K562 (cell line): ENCODE data around the gene CCDC174. TPM values are rescaled to one million over a fixed set of nuclear protein-coding genes. Genes with fewer than 3 reads are reported as not detected.
A peak's percentile ranks its signal among the peaks of the same experiment; 100 is the strongest.

Experiments
- ATAC-seq: fragments of 200-7000 bp; cut with Tn5 transposase; 3 replicates; pipeline ENCODE4 v1.9.1; 2020; ENCODE audit warnings: moderate library complexity
- BruUV-seq: library from RNA; stranded (reverse); fragments of 400-500 nt; replicated peaks from 2 replicates; lab custom pipeline; 2021; lab: Mats Ljungman, UMichigan
- CTCF ChIA-PET: fragments of 300-600 bp; formaldehyde crosslinking; extraction: SDS; loops from one replicate; lab custom pipeline; 2021; ENCODE audit warnings: low intra/inter-chr PET ratio; lab: Yijun Ruan, JAX
- POLR2A ChIA-PET: fragments of 300-600, 350-650 bp; sonication (Branson Sonifier 250); formaldehyde crosslinking; extraction: SDS; loops from one replicate; lab custom pipeline; 2021; ENCODE audit warnings: antibody characterized with exemption, inconsistent platforms; lab: Yijun Ruan, JAX
- DNase-seq, 4 experiments: peaks; one replicate each; pipeline versions ENCODE4 v3.0.0 to v3.0.0-alpha.2; 2011 to 2018; ENCODE audit warnings: low spot score in 3 of 4, mixed read lengths in 3 of 4; ENCODE audit errors: extremely low read depth in 1 of 4
- FAIRE-seq: peaks from 2 replicates; lab custom pipeline; 2011; peaks lifted over from hg19 to GRCh38; lab: Jason Lieb, UNC
- H2AFZ ChIP-seq: 2 replicates; pipeline ENCODE4 v1.6.0; 2011; ENCODE audit warnings: low read depth, low read length, control low read depth, inconsistent platforms
- H3K27ac ChIP-seq: fragments of 200-600 bp; 3 replicates; pipeline ENCODE4 v1.8.0; 2011; ENCODE audit warnings: low read depth, mild to moderate bottlenecking, control low read depth, inconsistent platforms, low read length, moderate library complexity, mixed read lengths; ENCODE audit errors: extremely low read depth
- H3K27me3 ChIP-seq, 2 experiments: fragments of 300-600 bp in 1 of 2; 2 replicates in 1 of 2; 3 replicates in 1 of 2; pipeline versions ENCODE4 v1.6.0 to v1.8.0; 2011; ENCODE audit warnings: inconsistent platforms in 2 of 2, low read length in 2 of 2, mild to moderate bottlenecking in 1 of 2, mixed read lengths in 1 of 2, moderate library complexity in 1 of 2; ENCODE audit not compliant: control insufficient read depth in 2 of 2, insufficient read depth in 2 of 2
- H3K36me3 ChIP-seq: fragments of 300-600 bp; 3 replicates; pipeline ENCODE4 v1.8.0; 2011; ENCODE audit warnings: mild to moderate bottlenecking, low read length, inconsistent platforms; ENCODE audit not compliant: control insufficient read depth, insufficient read depth
- H3K4me1 ChIP-seq, 2 experiments: fragments of 200-600 bp in 1 of 2; replicated peaks in 1 of 2; 2 replicates in 1 of 2; 3 replicates in 1 of 2; pipeline versions ENCODE4 v1.5.1 to v1.8.0; 2011; ENCODE audit warnings: inconsistent platforms in 2 of 2, low read length in 2 of 2, mild to moderate bottlenecking in 1 of 2, mixed read lengths in 1 of 2, moderate library complexity in 1 of 2; ENCODE audit not compliant: control insufficient read depth in 2 of 2, insufficient read depth in 2 of 2
- H3K4me2 ChIP-seq: 2 replicates; pipeline ENCODE4 v1.6.1; 2011; ENCODE audit warnings: low read length, control low read depth, inconsistent platforms, mixed read lengths; ENCODE audit not compliant: insufficient read depth
- H3K4me3 ChIP-seq: fragments of 200-600 bp; sonication (generic), shearing (Covaris generic); 2 replicates; pipeline ENCODE4 v1.5.1; 2016; ENCODE audit warnings: control low read depth, inconsistent platforms
- H3K79me2 ChIP-seq: fragments of 200-600 bp; 3 replicates; pipeline ENCODE4 v1.8.0; 2011; ENCODE audit warnings: low read length, inconsistent platforms; ENCODE audit not compliant: control insufficient read depth, insufficient read depth
- H3K9ac ChIP-seq, 2 experiments: 2 replicates each; pipeline versions ENCODE4 v1.6.0 to v1.6.1; 2011; ENCODE audit warnings: low read depth in 2 of 2, low read length in 2 of 2, control low read depth in 1 of 2, inconsistent platforms in 1 of 2, mild to moderate bottlenecking in 1 of 2, mixed read lengths in 1 of 2; ENCODE audit not compliant: insufficient read depth in 1 of 2
- H3K9me1 ChIP-seq: one replicate; pipeline ENCODE4 v1.6.0; 2011; ENCODE audit warnings: inconsistent platforms, mild to moderate bottlenecking, low read length, moderate library complexity; ENCODE audit not compliant: control insufficient read depth, insufficient read depth
- H3K9me3 ChIP-seq: replicated peaks from 2 replicates; pipeline ENCODE4 v1.5.1; 2011; ENCODE audit warnings: low read depth, low read length, inconsistent platforms; ENCODE audit not compliant: control insufficient read depth, insufficient read depth
- H4K20me1 ChIP-seq: replicated peaks from 2 replicates; pipeline ENCODE4 v1.6.1; 2011; ENCODE audit warnings: low read length, inconsistent platforms, mixed read lengths; ENCODE audit not compliant: control insufficient read depth, insufficient read depth
- FOXJ2 ChIP-seq: fragments of 200-800 bp; sonication (Bioruptor generic); IDR thresholded peaks from 2 replicates; pipeline ENCODE4 v1.6.1; 2016; ENCODE audit warnings: missing genetic modification characterization, missing compliant biosample characterization
- FUS ChIP-seq: fragments of 200-400 bp; formaldehyde crosslinking; optimal IDR thresholded peaks from 2 replicates; pipeline ENCODE3; 2017; ENCODE audit warnings: low read depth, low read length
- MAFG ChIP-seq: fragments of 450-650 bp; conservative IDR thresholded peaks from 2 replicates; pipeline ENCODE4 v1.6.1; 2016; ENCODE audit warnings: missing genetic modification characterization, missing compliant biosample characterization
- NFE2 ChIP-seq: IDR thresholded peaks from 2 replicates; pipeline ENCODE4 v1.6.1; 2014; ENCODE audit warnings: antibody characterized with exemption, low read depth
- ZKSCAN8 ChIP-seq: fragments of 200-800 bp; sonication (Bioruptor generic); IDR thresholded peaks from 2 replicates; pipeline ENCODE4 v1.6.1; 2016; ENCODE audit warnings: missing genetic modification characterization, missing compliant biosample characterization
- ZNF316 ChIP-seq: fragments of 450-650 bp; IDR thresholded peaks from 2 replicates; pipeline ENCODE4 v1.6.1; 2016
- WGBS: fragments of 100-300 bp; shearing (Covaris generic); methylation state at CpG from one replicate; pipeline ENCODE4 v1.1.6; 2016; ENCODE audit warnings: low coverage, mixed read lengths; ENCODE audit not compliant: insufficient coverage; ENCODE audit errors: missing lambda C conversion rate; 5-methylcytosine and 5-hydroxymethylcytosine counted together
- in situ Hi-C: fragments of 300-500 bp; cut with MboI; formaldehyde crosslinking; loops from 4 replicates; pipeline ENCODE4 v1.15.0; 2018; ENCODE audit warnings: inconsistent platforms, mixed read lengths
- intact Hi-C: fragments of 100-400 bp; cut with micrococcal nuclease; formaldehyde crosslinking; loops from 2 replicates; pipeline ENCODE4 v1.14.2; 2022
- polyA plus RNA-seq, 8 experiments: library from polyadenylated mRNA; depleted of rRNA in 4 of 8; stranded (reverse) in 5 of 8; unstranded in 3 of 8; fragments of >200 nt; fragmentation: Nextera tagmentation in 2 of 8; fragmentation: Illumina TruSeq in 1 of 8; extraction: Ambion mirVana in 2 of 8; extraction: Trizol in 1 of 8; gene quantifications; 2 replicates each; pipeline versions ENCODE4 v1.2.1 to v1.2.3, GENCODE V29; 2011 to 2014; ENCODE audit warnings: inconsistent platforms in 1 of 8, missing spikeins in 1 of 8
- total RNA-seq, 7 experiments: library from RNA; depleted of rRNA in 6 of 7; stranded (reverse); fragments of >200 nt in 6 of 7; fragmentation: Illumina TruSeq in 2 of 7; extraction: Trizol in 2 of 7; gene quantifications; 2 replicates each; pipeline versions ENCODE4 v1.2.1 to v1.2.3, GENCODE V29; 2011 to 2021; ENCODE audit warnings: low replicate concordance in 1 of 7
- TF ChIP-seq, protein P1 (sequence below): sonication (generic); IDR thresholded peaks from 2 replicates; pipeline ENCODE4 v1.6.1; 2016
- TF ChIP-seq, protein P2 (sequence below), 2 experiments: fragments of 150-350 bp in 1 of 2; IDR thresholded peaks; 2 replicates each; pipeline ENCODE4 v1.6.1; 2012 to 2016; ENCODE audit warnings: low read depth in 2 of 2, low read length in 2 of 2, mild to moderate bottlenecking in 1 of 2, moderate library complexity in 1 of 2
- TF ChIP-seq, protein P3 (sequence below), 2 experiments: fragments of 200-800 bp in 1 of 2; sonication (Bioruptor generic) in 1 of 2; sonication (generic) in 1 of 2; formaldehyde crosslinking in 1 of 2; IDR thresholded peaks in 1 of 2; conservative IDR thresholded peaks in 1 of 2; 2 replicates each; pipeline versions ENCODE4 v1.5.0 to v1.6.1; 2016 to 2020; ENCODE audit warnings: missing compliant biosample characterization in 1 of 2, missing genetic modification characterization in 1 of 2, missing genetic modification reagents in 1 of 2

CCDC174 gene
- total and polyA plus RNA-seq, 9 of the 15 experiments (the other 6 are each of a cell fraction or from before 2014, with no cell fraction given) = 7.4 to 41.0 (median 28.5) TPM

DNA sequence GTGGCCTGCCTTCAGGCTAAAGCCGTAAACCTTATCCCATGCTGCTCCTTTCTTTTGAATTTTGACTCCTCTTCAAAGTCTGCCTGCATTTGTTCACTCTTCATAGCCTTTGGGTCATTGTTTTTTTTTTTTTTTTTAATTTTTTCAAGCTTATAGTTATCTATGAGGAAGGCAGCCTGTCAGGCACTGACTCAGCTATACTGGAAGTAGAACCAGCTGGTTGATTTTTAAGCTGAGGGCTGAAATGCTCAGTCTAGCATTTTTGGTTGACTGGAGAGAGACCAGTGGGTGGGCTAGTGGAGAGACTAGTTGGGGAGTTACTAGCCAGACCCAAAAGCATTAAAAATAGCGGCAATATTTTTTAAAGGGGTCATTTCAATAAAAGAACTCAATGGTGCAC, 67.4 kb downstream of the CCDC174 start:
- H4K20me1 ChIP-seq = no peaks in the 10 kb centered on the region
- peaks cover under 1 to 17% of the 10 kb centered on the region in 2 experiments; a peak in 4 of 5 replicates for H3K27me3 ChIP-seq
- H3K79me2 ChIP-seq = no peaks in the 10 kb centered on the region
- 0% methylated on average over 2 of the region's 2 CpGs for whole genome bisulfite sequencing
- DNase-seq (no peak), FAIRE-seq (no peak), ATAC-seq (no peak)
- intact Hi-C loops (no loop called here), in situ Hi-C loops (no loop called here)
- H3K9ac ChIP-seq = no peak overlapping the region
- H3K27ac ChIP-seq = no peak overlapping the region
- no TSS peak for BruUV-seq
- H3K4me3 ChIP-seq = no peak overlapping the region
- H3K9me3 ChIP-seq = no peaks in the 10 kb centered on the region
- no peaks in the 10 kb centered on the region for H3K36me3 ChIP-seq
- TF ChIP-seq NFE2 (0 out of 2 replicates have a peak, but pooled peaks have one; percentile 11), FUS (no peak), ZKSCAN8 (0 out of 2 replicates have a peak, but pooled peaks have one; percentile 25), MAFG (peak; percentile 53), ZNF316 (peak; percentile 56), FOXJ2 (no peak)
- TF ChIP-seq, protein P1, sequence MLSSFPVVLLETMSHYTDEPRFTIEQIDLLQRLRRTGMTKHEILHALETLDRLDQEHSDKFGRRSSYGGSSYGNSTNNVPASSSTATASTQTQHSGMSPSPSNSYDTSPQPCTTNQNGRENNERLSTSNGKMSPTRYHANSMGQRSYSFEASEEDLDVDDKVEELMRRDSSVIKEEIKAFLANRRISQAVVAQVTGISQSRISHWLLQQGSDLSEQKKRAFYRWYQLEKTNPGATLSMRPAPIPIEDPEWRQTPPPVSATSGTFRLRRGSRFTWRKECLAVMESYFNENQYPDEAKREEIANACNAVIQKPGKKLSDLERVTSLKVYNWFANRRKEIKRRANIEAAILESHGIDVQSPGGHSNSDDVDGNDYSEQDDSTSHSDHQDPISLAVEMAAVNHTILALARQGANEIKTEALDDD = 0 out of 2 replicates have a peak, but pooled peaks have one; percentile 33
- TF ChIP-seq, protein P2, sequence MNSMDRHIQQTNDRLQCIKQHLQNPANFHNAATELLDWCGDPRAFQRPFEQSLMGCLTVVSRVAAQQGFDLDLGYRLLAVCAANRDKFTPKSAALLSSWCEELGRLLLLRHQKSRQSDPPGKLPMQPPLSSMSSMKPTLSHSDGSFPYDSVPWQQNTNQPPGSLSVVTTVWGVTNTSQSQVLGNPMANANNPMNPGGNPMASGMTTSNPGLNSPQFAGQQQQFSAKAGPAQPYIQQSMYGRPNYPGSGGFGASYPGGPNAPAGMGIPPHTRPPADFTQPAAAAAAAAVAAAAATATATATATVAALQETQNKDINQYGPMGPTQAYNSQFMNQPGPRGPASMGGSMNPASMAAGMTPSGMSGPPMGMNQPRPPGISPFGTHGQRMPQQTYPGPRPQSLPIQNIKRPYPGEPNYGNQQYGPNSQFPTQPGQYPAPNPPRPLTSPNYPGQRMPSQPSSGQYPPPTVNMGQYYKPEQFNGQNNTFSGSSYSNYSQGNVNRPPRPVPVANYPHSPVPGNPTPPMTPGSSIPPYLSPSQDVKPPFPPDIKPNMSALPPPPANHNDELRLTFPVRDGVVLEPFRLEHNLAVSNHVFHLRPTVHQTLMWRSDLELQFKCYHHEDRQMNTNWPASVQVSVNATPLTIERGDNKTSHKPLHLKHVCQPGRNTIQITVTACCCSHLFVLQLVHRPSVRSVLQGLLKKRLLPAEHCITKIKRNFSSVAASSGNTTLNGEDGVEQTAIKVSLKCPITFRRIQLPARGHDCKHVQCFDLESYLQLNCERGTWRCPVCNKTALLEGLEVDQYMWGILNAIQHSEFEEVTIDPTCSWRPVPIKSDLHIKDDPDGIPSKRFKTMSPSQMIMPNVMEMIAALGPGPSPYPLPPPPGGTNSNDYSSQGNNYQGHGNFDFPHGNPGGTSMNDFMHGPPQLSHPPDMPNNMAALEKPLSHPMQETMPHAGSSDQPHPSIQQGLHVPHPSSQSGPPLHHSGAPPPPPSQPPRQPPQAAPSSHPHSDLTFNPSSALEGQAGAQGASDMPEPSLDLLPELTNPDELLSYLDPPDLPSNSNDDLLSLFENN (IDR thresholded peaks at IDR 0.05; ENCODE audit: low read depth in 2 of 2, low read length in 2 of 2) = no peak
- TF ChIP-seq, protein P3, sequence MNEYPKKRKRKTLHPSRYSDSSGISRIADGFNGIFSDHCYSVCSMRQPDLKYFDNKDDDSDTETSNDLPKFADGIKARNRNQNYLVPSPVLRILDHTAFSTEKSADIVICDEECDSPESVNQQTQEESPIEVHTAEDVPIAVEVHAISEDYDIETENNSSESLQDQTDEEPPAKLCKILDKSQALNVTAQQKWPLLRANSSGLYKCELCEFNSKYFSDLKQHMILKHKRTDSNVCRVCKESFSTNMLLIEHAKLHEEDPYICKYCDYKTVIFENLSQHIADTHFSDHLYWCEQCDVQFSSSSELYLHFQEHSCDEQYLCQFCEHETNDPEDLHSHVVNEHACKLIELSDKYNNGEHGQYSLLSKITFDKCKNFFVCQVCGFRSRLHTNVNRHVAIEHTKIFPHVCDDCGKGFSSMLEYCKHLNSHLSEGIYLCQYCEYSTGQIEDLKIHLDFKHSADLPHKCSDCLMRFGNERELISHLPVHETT (CRISPR knock-in tag; conservative IDR thresholded peaks at IDR 0.05 in 1 of 2, IDR thresholded peaks at IDR 0.05 in 1 of 2) = 0 out of 4 replicates have a peak, but pooled peaks of 1 of the 2 experiments have one; percentile 29
- CTCF ChIA-PET = no interaction called here
- POLR2A ChIA-PET = no interaction called here
- no peaks in the 10 kb centered on the region for H3K9me1 ChIP-seq
- H2AFZ ChIP-seq = no peak overlapping the region
- H3K4me2 ChIP-seq = no peak overlapping the region
- H3K4me1 ChIP-seq = no peaks in the 10 kb centered on the region
